GM19043 (cell line): ENCODE measurements around the gene EIF5AL1.
"Not testable (repeated sequence)": the region's sequence is repeated elsewhere in the genome, so short reads cannot be mapped to it uniquely, and the experiment has no call there.

Experiments
- ATAC-seq: cut with Tn5 transposase; IDR thresholded peaks from one replicate; pipeline ENCODE4 v1.9.1; 2021; ENCODE audit warnings: low read depth; ENCODE audit not compliant: unreplicated experiment

The EIF5AL1 gene

GRCh38 chr10:79487296-79488194, 24.8 kb upstream of the EIF5AL1 start:
- peak; percentile 70 for ATAC-seq

GRCh38 chr10:79488336-79488735, 24.0 kb upstream of the EIF5AL1 start:
- no peak for ATAC-seq

GRCh38 chr10:79488870-79489269, 23.5 kb upstream of the EIF5AL1 start:
- ATAC-seq, result no peak

- no peak for ATAC-seq
These were observed 21.8 kb upstream of the EIF5AL1 start for GRCh38 chr10:79490400-79491142.

GRCh38 chr10:79491143-79491835, 21.0 kb upstream of the EIF5AL1 start:
- ATAC-seq, result no peak

- ATAC-seq, result no peak
These were observed 20.1 kb upstream of the EIF5AL1 start for GRCh38 chr10:79492256-79492655.

GRCh38 chr10:79492839-79493238, 19.5 kb upstream of the EIF5AL1 start:
- no peak for ATAC-seq

GRCh38 chr10:79493806-79494205, 18.5 kb upstream of the EIF5AL1 start:
- no peak for ATAC-seq

- no peak for ATAC-seq
These were observed 17.2 kb upstream of the EIF5AL1 start for GRCh38 chr10:79494871-79495705.

GRCh38 chr10:79495791-79496190, 16.5 kb upstream of the EIF5AL1 start:
- ATAC-seq, result no peak

GRCh38 chr10:79496896-79497295, 15.4 kb upstream of the EIF5AL1 start:
- no peak for ATAC-seq

GRCh38 chr10:79498291-79498829, 14.0 kb upstream of the EIF5AL1 start:
- no peak for ATAC-seq

GRCh38 chr10:79502561-79503309, 9.6 kb upstream of the EIF5AL1 start:
- ATAC-seq, result no peak

GRCh38 chr10:79503787-79504186, 8.5 kb upstream of the EIF5AL1 start:
- not testable (repeated sequence) for ATAC-seq

- ATAC-seq, result not testable (repeated sequence)
These were observed 7.8 kb upstream of the EIF5AL1 start for GRCh38 chr10:79504483-79504882.

- not testable (repeated sequence) for ATAC-seq
These were observed 7.0 kb upstream of the EIF5AL1 start for GRCh38 chr10:79505328-79505727.

GRCh38 chr10:79505829-79506228, 6.5 kb upstream of the EIF5AL1 start:
- no peak for ATAC-seq

- ATAC-seq, result no peak
These were observed 4.7 kb upstream of the EIF5AL1 start for GRCh38 chr10:79507440-79508167.

GRCh38 chr10:79508245-79508644, 4.1 kb upstream of the EIF5AL1 start:
- not testable (repeated sequence) for ATAC-seq
